C4-2B (cell line): Measurements from ENCODE around the gene TNFAIP8.

Source experiments
- ZFX ChIP-seq: fragments of 450-650 bp; IDR thresholded peaks from 2 replicates; pipeline ENCODE4 v1.6.1; 2017
- TF ChIP-seq, protein P1 (sequence below): fragments of 450-650 bp; conservative IDR thresholded peaks from 2 replicates; pipeline ENCODE4 v1.5.1; 2017; ENCODE audit warnings: mild to moderate bottlenecking

DNA sequence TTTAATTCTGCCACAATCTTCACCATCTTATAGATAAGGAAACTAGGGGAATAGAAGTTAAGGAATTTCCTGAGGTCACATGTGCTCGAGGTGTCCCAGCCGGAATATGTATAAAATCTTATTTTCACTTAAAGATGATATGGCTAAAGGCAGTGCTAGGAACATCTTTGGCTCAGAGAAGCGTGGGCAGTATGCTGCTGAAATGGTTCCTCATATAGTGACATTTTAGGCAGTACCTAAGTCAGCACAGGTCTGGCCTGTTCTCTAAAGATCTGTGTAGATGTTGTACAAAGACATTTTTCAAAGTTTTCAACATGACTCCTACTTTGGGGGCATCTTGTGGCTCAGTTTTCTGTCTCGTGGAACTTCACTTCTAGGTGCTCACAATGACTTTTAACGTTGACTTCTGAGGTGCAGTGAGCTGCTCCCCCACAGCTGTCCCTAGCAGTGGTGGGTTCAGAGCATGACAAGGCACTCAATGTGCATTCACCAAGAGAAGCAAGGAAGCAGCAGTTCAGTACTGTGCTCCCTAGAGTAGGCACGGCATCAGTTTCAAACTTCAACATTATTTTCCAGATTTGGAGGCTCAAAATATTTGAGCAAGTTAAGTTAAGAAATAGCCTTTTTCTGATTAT lies 40.3 kb downstream of the TNFAIP8 start:
- TF ChIP-seq, protein P1, sequence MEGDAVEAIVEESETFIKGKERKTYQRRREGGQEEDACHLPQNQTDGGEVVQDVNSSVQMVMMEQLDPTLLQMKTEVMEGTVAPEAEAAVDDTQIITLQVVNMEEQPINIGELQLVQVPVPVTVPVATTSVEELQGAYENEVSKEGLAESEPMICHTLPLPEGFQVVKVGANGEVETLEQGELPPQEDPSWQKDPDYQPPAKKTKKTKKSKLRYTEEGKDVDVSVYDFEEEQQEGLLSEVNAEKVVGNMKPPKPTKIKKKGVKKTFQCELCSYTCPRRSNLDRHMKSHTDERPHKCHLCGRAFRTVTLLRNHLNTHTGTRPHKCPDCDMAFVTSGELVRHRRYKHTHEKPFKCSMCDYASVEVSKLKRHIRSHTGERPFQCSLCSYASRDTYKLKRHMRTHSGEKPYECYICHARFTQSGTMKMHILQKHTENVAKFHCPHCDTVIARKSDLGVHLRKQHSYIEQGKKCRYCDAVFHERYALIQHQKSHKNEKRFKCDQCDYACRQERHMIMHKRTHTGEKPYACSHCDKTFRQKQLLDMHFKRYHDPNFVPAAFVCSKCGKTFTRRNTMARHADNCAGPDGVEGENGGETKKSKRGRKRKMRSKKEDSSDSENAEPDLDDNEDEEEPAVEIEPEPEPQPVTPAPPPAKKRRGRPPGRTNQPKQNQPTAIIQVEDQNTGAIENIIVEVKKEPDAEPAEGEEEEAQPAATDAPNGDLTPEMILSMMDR: no peak
- TF ChIP-seq ZFX: no peak
